Colonic mucosa (tissue), 4 donors: ENCODE measurements around the gene CPNE2. TPM values are rescaled to one million over a fixed set of nuclear protein-coding genes. Genes with fewer than 3 reads are reported as not detected.

Source experiments
- DNase-seq: peaks from one replicate; pipeline ENCODE4 v3.0.0-alpha.2; 2020
- H3K27ac ChIP-seq: fragments of 200-600 bp; one replicate; pipeline ENCODE4 v1.8.0; 2021
- H3K27me3 ChIP-seq: fragments of 200-600 bp; one replicate; pipeline ENCODE4 v1.8.0; 2021
- H3K36me3 ChIP-seq: fragments of 200-600 bp; one replicate; pipeline ENCODE4 v1.8.0; 2021
- H3K4me1 ChIP-seq: fragments of 200-600 bp; one replicate; pipeline ENCODE4 v1.8.0; 2021; ENCODE audit warnings: mild to moderate bottlenecking
- H3K4me3 ChIP-seq: fragments of 200-600 bp; one replicate; pipeline ENCODE4 v1.8.0; 2021
- H3K9ac ChIP-seq, 2 donors: one replicate each; pipeline ENCODE4 v1.7.0; 2013; ENCODE audit warnings: control low read depth in 2 of 2, low read depth in 2 of 2, low read length in 2 of 2
- H3K9me3 ChIP-seq: fragments of 200-600 bp; one replicate; pipeline ENCODE4 v1.8.0; 2021
- CTCF ChIP-seq: fragments of 200-600 bp; IDR thresholded peaks from one replicate; pipeline ENCODE4 v1.8.0; 2022; ENCODE audit warnings: antibody characterized with exemption, mild to moderate bottlenecking
- intact Hi-C: fragments of 100-400 bp; cut with DNase I; formaldehyde crosslinking; loops from one replicate; pipeline ENCODE4 v1.14.1; 2022
- total RNA-seq, 2 donors: library from RNA; stranded (reverse); fragmentation: NEBNext Ultra II Directional in 1 of 2; extraction: Animal tissue kit (Norgen Biotek cat#: 25700) in 1 of 2; gene quantifications; one replicate each; pipeline ENCODE4 v1.2.1, GENCODE V29; 2021
- donor health status: healthy.
- donor health status: DM: no; HTN: no; CAD: no.
- donor health status: DM: no; HTN: no; CAD: no.

CPNE2 gene
- total RNA-seq, 2 donors from 2014 or later, result 38.6 to 53.3 TPM

GRCh38 chr16:57087003-57087402 is 5.4 kb upstream of the CPNE2 start:
- intact Hi-C loops, result loop anchor here (5.0 to 10.0 kb wide), 2 partner anchors 122 to 210 kb away; partner anchors contain the start of gene CETP
- no peak overlapping the region for H3K4me3 ChIP-seq
- H3K36me3 ChIP-seq, result no peaks in the 10 kb centered on the region
- DNase-seq, result no peak
- H3K27me3 ChIP-seq, result no peaks in the 10 kb centered on the region
- no peak overlapping the region for H3K27ac ChIP-seq
- TF ChIP-seq CTCF, result no peak
- H3K4me1 ChIP-seq, result no peaks in the 10 kb centered on the region
- no peak overlapping the region for H3K9ac ChIP-seq
- no peaks in the 10 kb centered on the region for H3K9me3 ChIP-seq

GRCh38 chr16:57089406-57089805 is 3.0 kb upstream of the CPNE2 start:
- intact Hi-C loops, result loop anchor here (5.0 to 10.0 kb wide), 2 partner anchors 125 to 208 kb away; partner anchors contain the start of gene CETP

GRCh38 chr16:57091200-57091974 is 996 bp upstream of the CPNE2 start:
- peak; percentile 66 for DNase-seq
- no peak for TF ChIP-seq CTCF
- no peaks in the 10 kb centered on the region for H3K9me3 ChIP-seq
- no peaks in the 10 kb centered on the region for H3K36me3 ChIP-seq
- peak overlapping the region; percentile 84 to 88 for H3K9ac ChIP-seq
- no peaks in the 10 kb centered on the region for H3K27me3 ChIP-seq
- H3K4me1 ChIP-seq, result no peaks in the 10 kb centered on the region
- peak overlapping the region; percentile 86 for H3K4me3 ChIP-seq
- intact Hi-C loops, result loop anchor here (2.0 kb wide), 1 partner anchor 71 kb away; no protein-coding TSS in a partner anchor
- H3K27ac ChIP-seq, result peak overlapping the region; percentile 65

More at GRCh38 chr16:57089406-57089805, 3.0 kb upstream of the CPNE2 start:
- Histone ChIP-seq H3K27ac (no peak overlapping the region), H3K9ac (no peak overlapping the region), H3K4me3 (no peak overlapping the region), H3K4me1 (no peaks in the 10 kb centered on the region), H3K9me3 (no peaks in the 10 kb centered on the region), H3K36me3 (no peaks in the 10 kb centered on the region), H3K27me3 (no peaks in the 10 kb centered on the region)
- TF ChIP-seq CTCF, result no peak
- no peak for DNase-seq

- H3K4me1 ChIP-seq, result no peaks in the 10 kb centered on the region
- peak overlapping the region; percentile 72 to 83 for H3K9ac ChIP-seq
- no peaks in the 10 kb centered on the region for H3K36me3 ChIP-seq
- intact Hi-C loops, result no loop called here
- peak; percentile 61 for TF ChIP-seq CTCF
- peak overlapping the region; percentile 70 for H3K27ac ChIP-seq
- DNase-seq, result peak; percentile 62
- H3K4me3 ChIP-seq, result peak overlapping the region; percentile 86
- no peaks in the 10 kb centered on the region for H3K9me3 ChIP-seq
- H3K27me3 ChIP-seq, result no peaks in the 10 kb centered on the region
Observed at GRCh38 chr16:57092786-57093411, 516 bp downstream of the CPNE2 start.

- Histone ChIP-seq H3K27me3 (no peaks in the 10 kb centered on the region), H3K27ac (no peak overlapping the region), H3K4me1 (no peaks in the 10 kb centered on the region), H3K9ac (peak overlapping the region; percentile 60 to 72), H3K9me3 (no peaks in the 10 kb centered on the region), H3K4me3 (peak overlapping the region; percentile 86), H3K36me3 (no peaks in the 10 kb centered on the region)
- no peak for TF ChIP-seq CTCF
- intact Hi-C loops, result no loop called here
- peak; percentile 79 for DNase-seq
Observed at GRCh38 chr16:57093666-57094564, 1.5 kb downstream of the CPNE2 start.
